ENCODE results near the gene GRK3.

DNA sequence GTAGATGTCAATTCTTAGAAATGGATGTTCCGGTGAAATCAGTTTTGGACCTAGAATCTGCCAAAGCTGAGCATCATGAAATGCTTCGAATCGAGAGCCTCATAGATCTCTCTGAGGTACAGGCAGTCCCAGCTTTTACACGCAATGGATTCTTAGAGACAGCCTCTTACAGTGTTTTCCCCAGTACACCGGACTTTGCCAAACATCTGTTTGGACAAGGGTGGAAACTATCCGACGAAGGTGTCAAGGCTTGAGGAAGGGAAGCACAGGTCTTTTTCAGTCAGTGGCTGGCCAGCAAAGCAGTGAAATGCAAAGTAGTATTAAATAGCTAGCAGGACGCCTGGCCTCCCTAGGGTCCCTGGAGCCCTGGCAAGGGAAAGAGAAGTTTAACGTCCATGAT is 4.9 kb downstream of the GRK3 start:
- no peak for TF ChIP-seq CTCF (conservative IDR thresholded peaks at IDR 0.05 in 1 of 2, IDR thresholded peaks at IDR 0.05 in 1 of 2; ENCODE audit: extremely low read depth in 1 of 2, insufficient read depth in 1 of 2, low read depth in 1 of 2, low read length in 2 of 2)
- no peak for TF ChIP-seq EZH2 (IDR thresholded peaks at IDR 0.05; ENCODE audit: borderline replicate concordance, low read length)

Measured in mammary epithelial cell (primary cell).